ENCODE results near the gene CDK2.
"Not testable (repeated sequence)": the region's sequence is repeated elsewhere in the genome, so short reads cannot be mapped to it uniquely, and the experiment has no call there.

Gene CDK2

GRCh38 chr12:55966408-55967281 is at the start of gene CDK2:
CDK2 (plus strand) TSS chr12:55966830; CDS start chr12:55967009, 179 bp downstream.
- no CpG with 5 or more reads among the region's 45 CpGs for WGBS (ENCODE audit: insufficient coverage, insufficient read length)
- Histone ChIP-seq H3K36me3 (ENCODE audit: control insufficient read depth, insufficient read depth, low read length) (peaks cover 8% of the 10 kb centered on the region; the same call in 1 of the 2 replicates), H3K4me3 (ENCODE audit: low read length) (peak within 1 kb of the TSS; percentile 84), H3K27ac (ENCODE audit: low read length) (no peak within 1 kb of the TSS), H3K27me3 (ENCODE audit: control insufficient read depth, insufficient read depth, low read length) (no peaks in the 10 kb centered on the region), H3K4me1 (ENCODE audit: control insufficient read depth, insufficient read depth, low read length) (peaks cover 8% of the 10 kb centered on the region), H3K9me3 (ENCODE audit: control insufficient read depth, insufficient read depth, low read length) (no peaks in the 10 kb centered on the region)
- DNase-seq (ENCODE audit: low read depth, low spot score) = no peak

DNA sequence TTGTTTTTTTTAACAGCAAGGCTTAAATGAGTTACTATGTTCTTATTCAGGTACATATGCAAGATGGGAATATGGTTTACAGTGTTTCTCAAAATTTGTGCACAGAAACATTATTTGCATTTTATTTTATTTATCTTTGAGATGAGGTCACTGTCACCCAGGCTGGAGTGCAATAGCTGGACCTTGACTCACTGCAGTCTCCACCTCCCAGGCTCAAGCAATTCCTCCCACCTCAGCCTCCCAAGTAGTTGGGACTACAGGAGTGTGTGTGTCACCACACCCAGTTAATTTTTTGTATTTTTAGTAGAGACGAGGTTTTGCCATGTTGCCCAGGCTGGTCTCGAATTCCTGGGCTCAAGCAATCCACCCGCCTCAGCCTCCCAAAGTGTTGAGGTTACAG is 47.6 kb upstream of the CDK2 start:
- not testable (repeated sequence) for H3K9me3 ChIP-seq (ENCODE audit: control insufficient read depth, insufficient read depth, low read length); H3K4me3 ChIP-seq (ENCODE audit: low read length); H3K27ac ChIP-seq (ENCODE audit: low read length); H3K27me3 ChIP-seq (ENCODE audit: control insufficient read depth, insufficient read depth, low read length); H3K36me3 ChIP-seq (ENCODE audit: control insufficient read depth, insufficient read depth, low read length); DNase-seq (ENCODE audit: low read depth, low spot score); H3K4me1 ChIP-seq (ENCODE audit: control insufficient read depth, insufficient read depth, low read length)
- whole genome bisulfite sequencing (ENCODE audit: insufficient coverage, insufficient read length) = no CpG with 5 or more reads among the region's 3 CpGs

- no peak for DNase-seq (ENCODE audit: low read depth, low spot score)
- WGBS (ENCODE audit: insufficient coverage, insufficient read length) = no CpG with 5 or more reads among the region's 3 CpGs
Measured at GRCh38 chr12:55922126-55922525, 44.5 kb upstream of the CDK2 start.

DNA sequence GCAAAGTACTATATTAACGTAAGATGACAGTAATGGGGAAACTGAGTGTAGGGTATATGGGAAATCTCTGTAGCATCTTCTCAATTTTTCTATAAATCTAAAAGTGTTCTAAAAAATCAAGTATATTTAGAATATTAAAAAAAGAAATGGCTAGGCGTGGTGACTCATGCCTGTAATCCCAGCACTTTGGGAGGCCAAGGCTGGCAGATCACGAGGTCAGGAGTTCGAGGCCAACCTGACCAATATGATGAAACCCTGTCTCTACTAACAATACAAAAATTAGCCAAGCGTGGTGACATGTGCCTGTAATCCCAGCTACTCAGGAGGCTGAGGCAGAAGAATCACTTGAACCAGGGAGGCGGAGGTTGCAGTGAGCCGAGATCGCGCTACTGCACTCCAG is 43.0 kb upstream of the CDK2 start:
- H3K4me3 ChIP-seq (ENCODE audit: low read length); H3K27me3 ChIP-seq (ENCODE audit: control insufficient read depth, insufficient read depth, low read length); H3K4me1 ChIP-seq (ENCODE audit: control insufficient read depth, insufficient read depth, low read length); H3K9me3 ChIP-seq (ENCODE audit: control insufficient read depth, insufficient read depth, low read length); DNase-seq (ENCODE audit: low read depth, low spot score); H3K36me3 ChIP-seq (ENCODE audit: control insufficient read depth, insufficient read depth, low read length); H3K27ac ChIP-seq (ENCODE audit: low read length): not testable (repeated sequence)
- WGBS (ENCODE audit: insufficient coverage, insufficient read length) = no CpG with 5 or more reads among the region's 9 CpGs

More at GRCh38 chr12:55922126-55922525, 44.5 kb upstream of the CDK2 start:
- no peak overlapping the region for H3K27ac ChIP-seq (ENCODE audit: low read length)
- no peaks in the 10 kb centered on the region for H3K27me3 ChIP-seq (ENCODE audit: control insufficient read depth, insufficient read depth, low read length)
- no peak overlapping the region for H3K4me3 ChIP-seq (ENCODE audit: low read length)
- H3K4me1 ChIP-seq (ENCODE audit: control insufficient read depth, insufficient read depth, low read length) = no peaks in the 10 kb centered on the region
- H3K9me3 ChIP-seq (ENCODE audit: control insufficient read depth, insufficient read depth, low read length) = no peaks in the 10 kb centered on the region
- no peaks in the 10 kb centered on the region; the same call in 1 of the 2 replicates for H3K36me3 ChIP-seq (ENCODE audit: control insufficient read depth, insufficient read depth, low read length)

DNA sequence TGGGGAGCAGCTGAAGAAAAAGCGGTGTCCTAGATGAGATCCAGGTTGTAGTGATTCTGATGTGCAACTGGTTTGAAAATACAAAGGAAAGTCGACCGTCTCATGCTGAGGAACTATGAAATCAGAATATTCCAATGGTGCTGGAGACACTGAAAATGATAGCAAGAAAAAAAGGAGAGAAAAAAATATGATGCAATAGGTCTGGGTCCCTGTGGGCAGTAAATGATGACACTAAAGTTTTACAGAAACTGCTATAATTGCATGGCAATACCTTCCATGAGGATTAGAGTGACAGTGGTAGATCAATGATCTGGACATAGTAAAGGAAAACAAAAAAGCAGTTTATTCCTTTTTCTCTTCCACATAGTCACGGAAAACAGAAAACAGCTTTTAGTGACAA is 41.3 kb upstream of the CDK2 start:
- Histone ChIP-seq H3K36me3 (ENCODE audit: control insufficient read depth, insufficient read depth, low read length) (no peaks in the 10 kb centered on the region; the same call in 1 of the 2 replicates), H3K4me1 (ENCODE audit: control insufficient read depth, insufficient read depth, low read length) (no peaks in the 10 kb centered on the region), H3K27ac (ENCODE audit: low read length) (no peak overlapping the region), H3K9me3 (ENCODE audit: control insufficient read depth, insufficient read depth, low read length) (no peaks in the 10 kb centered on the region), H3K4me3 (ENCODE audit: low read length) (no peak overlapping the region), H3K27me3 (ENCODE audit: control insufficient read depth, insufficient read depth, low read length) (no peaks in the 10 kb centered on the region)
- DNase-seq (ENCODE audit: low read depth, low spot score) = no peak
- WGBS (ENCODE audit: insufficient coverage, insufficient read length) = no CpG with 5 or more reads among the region's 4 CpGs

DNA sequence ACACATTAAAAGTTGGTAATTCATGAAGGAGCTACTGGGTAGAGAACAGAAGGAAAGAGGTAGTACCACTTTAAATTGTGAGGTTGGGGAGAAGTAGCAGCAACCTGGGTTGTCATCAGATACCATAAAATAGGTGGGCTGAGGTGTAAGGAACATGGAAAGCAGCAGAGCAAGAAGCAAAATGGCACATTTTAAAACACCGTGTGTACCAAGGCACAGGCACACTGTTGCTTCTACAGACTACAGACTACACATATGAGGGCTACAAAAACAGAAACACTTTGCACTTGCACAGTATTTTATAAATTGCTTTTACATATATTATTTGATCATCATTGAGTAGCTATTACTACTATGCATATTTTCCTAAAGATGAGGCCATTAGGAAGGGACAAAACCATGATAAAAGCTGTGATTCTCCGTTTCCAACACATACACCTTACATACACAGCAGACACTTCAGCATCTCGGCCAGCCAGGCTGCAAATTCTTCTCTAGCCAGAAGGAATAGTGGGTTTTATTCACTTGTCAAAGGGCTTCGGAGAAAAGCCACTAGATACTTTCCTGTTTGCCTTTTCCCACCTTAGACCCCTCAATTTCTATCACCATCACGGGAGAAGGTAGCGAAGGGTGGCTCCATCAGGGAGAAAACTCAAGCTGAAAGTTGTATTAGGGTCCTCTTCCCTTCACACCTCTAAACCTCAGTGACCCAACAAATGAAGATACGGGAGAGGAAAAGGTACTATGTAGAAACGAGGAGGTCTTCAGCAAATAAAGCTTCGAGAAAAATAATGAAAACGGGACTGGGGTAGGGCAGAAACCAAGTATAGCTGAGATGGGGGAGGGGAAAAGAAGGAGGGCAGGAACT is 40.5 kb upstream of the CDK2 start:
- no CpG with 5 or more reads among the region's 10 CpGs for WGBS (ENCODE audit: insufficient coverage, insufficient read length)
- Histone ChIP-seq H3K27ac (ENCODE audit: low read length) (no peak overlapping the region), H3K4me3 (ENCODE audit: low read length) (peak overlapping the region; percentile 82; the same call in 1 of the 2 replicates), H3K27me3 (ENCODE audit: control insufficient read depth, insufficient read depth, low read length) (no peaks in the 10 kb centered on the region), H3K9me3 (ENCODE audit: control insufficient read depth, insufficient read depth, low read length) (no peaks in the 10 kb centered on the region), H3K4me1 (ENCODE audit: control insufficient read depth, insufficient read depth, low read length) (peaks cover 1% of the 10 kb centered on the region), H3K36me3 (ENCODE audit: control insufficient read depth, insufficient read depth, low read length) (no peaks in the 10 kb centered on the region; the same call in 1 of the 2 replicates)
- DNase-seq (ENCODE audit: low read depth, low spot score) = no peak

DNA sequence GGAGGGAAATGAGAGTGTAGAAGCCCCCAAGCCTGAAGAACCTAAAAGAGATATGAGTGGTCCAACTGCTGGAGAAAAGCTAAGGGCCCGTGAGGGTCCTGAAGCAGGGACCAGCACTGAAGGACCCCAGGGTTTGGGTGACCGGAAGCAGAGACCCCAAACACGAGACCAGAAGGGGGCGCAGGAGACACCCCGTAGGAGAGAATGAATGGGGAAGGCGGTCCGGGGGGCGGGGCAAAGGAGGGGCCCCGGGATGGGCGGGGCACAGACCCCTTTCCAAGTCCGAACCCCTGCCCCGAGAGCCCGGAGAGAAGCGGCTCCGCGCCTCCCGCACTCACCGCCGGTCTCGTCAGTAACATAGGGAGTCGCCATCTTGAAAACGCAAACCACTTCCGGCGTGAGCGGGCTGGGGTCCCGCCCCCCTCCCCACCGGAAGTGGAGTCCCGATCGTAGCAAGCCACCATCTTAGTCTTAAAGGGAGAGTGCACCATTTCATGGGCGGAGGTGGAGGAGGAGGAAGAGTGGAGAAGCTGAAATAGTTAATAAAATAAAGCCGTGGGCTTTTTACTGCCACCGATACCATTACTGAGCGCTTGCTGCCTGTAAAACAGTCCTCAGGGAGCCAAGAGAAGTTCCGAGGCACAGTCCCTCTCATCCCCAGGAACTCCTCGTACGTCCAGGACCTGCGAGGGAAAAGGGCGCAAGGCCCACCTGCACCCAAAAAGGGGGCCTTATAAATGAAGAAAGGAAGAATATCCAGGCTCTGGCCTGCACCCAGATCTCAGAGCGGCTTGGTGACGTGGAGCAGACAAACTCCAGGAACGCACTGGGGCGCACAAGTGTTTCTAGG is 39.7 kb upstream of the CDK2 start:
- Histone ChIP-seq H3K36me3 (ENCODE audit: control insufficient read depth, insufficient read depth, low read length) (no peaks in the 10 kb centered on the region; the same call in 1 of the 2 replicates), H3K4me1 (ENCODE audit: control insufficient read depth, insufficient read depth, low read length) (peaks cover 5% of the 10 kb centered on the region), H3K27ac (ENCODE audit: low read length) (peak overlapping the region; percentile 57), H3K27me3 (ENCODE audit: control insufficient read depth, insufficient read depth, low read length) (no peaks in the 10 kb centered on the region), H3K4me3 (ENCODE audit: low read length) (peak overlapping the region; percentile 82), H3K9me3 (ENCODE audit: control insufficient read depth, insufficient read depth, low read length) (no peaks in the 10 kb centered on the region)
- WGBS (ENCODE audit: insufficient coverage, insufficient read length) = no CpG with 5 or more reads among the region's 42 CpGs
- DNase-seq (ENCODE audit: low read depth, low spot score) = peak; percentile 83

GRCh38 chr12:55927588-55928502 is 38.8 kb upstream of the CDK2 start, which contains the start of gene PYM1:
PYM1 (minus strand) TSS chr12:55927894; CDS start chr12:55927761, 133 bp downstream.
- Histone ChIP-seq H3K4me1 (ENCODE audit: control insufficient read depth, insufficient read depth, low read length) (peaks cover 5% of the 10 kb centered on the region), H3K9me3 (ENCODE audit: control insufficient read depth, insufficient read depth, low read length) (no peaks in the 10 kb centered on the region), H3K4me3 (ENCODE audit: low read length) (peak within 1 kb of the TSS; percentile 82), H3K36me3 (ENCODE audit: control insufficient read depth, insufficient read depth, low read length) (no peaks in the 10 kb centered on the region), H3K27ac (ENCODE audit: low read length) (peak within 1 kb of the TSS; percentile 57), H3K27me3 (ENCODE audit: control insufficient read depth, insufficient read depth, low read length) (no peaks in the 10 kb centered on the region)
- DNase-seq (ENCODE audit: low read depth, low spot score) = peak; percentile 88
- no CpG with 5 or more reads among the region's 49 CpGs for WGBS (ENCODE audit: insufficient coverage, insufficient read length)

- peaks cover 5% of the 10 kb centered on the region for H3K4me1 ChIP-seq (ENCODE audit: control insufficient read depth, insufficient read depth, low read length)
- no peaks in the 10 kb centered on the region for H3K27me3 ChIP-seq (ENCODE audit: control insufficient read depth, insufficient read depth, low read length)
- no CpG with 5 or more reads among the region's 8 CpGs for WGBS (ENCODE audit: insufficient coverage, insufficient read length)
- H3K4me3 ChIP-seq (ENCODE audit: low read length) = no peak overlapping the region
- no peak overlapping the region for H3K27ac ChIP-seq (ENCODE audit: low read length)
- H3K36me3 ChIP-seq (ENCODE audit: control insufficient read depth, insufficient read depth, low read length) = no peaks in the 10 kb centered on the region
- H3K9me3 ChIP-seq (ENCODE audit: control insufficient read depth, insufficient read depth, low read length) = no peaks in the 10 kb centered on the region
- DNase-seq (ENCODE audit: low read depth, low spot score) = no peak
Measured at GRCh38 chr12:55929306-55929791, 37.3 kb upstream of the CDK2 start.

All from iPS DF 6.9 (cell line).